ENCODE results near the gene DCDC1.

DNA sequence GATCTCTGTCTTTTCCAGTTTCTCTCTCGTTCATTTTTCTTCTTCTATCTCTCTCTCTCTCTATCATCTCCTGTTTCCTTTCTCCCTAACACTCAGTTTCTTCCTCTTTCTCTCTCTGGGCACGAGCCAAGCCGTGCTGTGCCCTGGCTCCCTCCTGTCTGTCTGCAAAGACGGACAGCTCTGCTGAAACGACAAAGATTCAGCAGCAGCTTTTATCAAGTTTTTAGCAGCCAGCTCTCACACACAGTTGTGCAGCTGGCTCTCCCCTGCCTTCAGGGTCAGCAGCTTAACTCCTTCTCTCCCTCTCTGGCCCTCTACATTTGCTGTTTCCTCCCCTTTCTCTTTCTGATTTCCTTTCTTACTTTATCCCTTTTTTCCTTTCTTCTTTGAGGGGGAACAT, 431.4 kb downstream of the DCDC1 start:
- TF ChIP-seq, protein P1, sequence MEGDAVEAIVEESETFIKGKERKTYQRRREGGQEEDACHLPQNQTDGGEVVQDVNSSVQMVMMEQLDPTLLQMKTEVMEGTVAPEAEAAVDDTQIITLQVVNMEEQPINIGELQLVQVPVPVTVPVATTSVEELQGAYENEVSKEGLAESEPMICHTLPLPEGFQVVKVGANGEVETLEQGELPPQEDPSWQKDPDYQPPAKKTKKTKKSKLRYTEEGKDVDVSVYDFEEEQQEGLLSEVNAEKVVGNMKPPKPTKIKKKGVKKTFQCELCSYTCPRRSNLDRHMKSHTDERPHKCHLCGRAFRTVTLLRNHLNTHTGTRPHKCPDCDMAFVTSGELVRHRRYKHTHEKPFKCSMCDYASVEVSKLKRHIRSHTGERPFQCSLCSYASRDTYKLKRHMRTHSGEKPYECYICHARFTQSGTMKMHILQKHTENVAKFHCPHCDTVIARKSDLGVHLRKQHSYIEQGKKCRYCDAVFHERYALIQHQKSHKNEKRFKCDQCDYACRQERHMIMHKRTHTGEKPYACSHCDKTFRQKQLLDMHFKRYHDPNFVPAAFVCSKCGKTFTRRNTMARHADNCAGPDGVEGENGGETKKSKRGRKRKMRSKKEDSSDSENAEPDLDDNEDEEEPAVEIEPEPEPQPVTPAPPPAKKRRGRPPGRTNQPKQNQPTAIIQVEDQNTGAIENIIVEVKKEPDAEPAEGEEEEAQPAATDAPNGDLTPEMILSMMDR (IDR thresholded peaks at IDR 0.05) = no peak
- TF ChIP-seq POLR2AphosphoS5 (IDR thresholded peaks at IDR 0.05; ENCODE audit: insufficient read depth in 1 of 2, low read depth in 1 of 2) (no peak), POLR2A (IDR thresholded peaks at IDR 0.05) (no peak)
